GM12864 (cell line): Measurements from ENCODE around the gene SNRPF.
"Not testable (repeated sequence)": the region's sequence is repeated elsewhere in the genome, so short reads cannot be mapped to it uniquely, and the experiment has no call there.

Experiments
- DNase-seq: peaks from one replicate; pipeline ENCODE4 v3.0.0-alpha.2; 2011; ENCODE audit warnings: low read depth
- H3K4me3 ChIP-seq: 2 replicates; pipeline ENCODE4 v1.5.1; 2011; ENCODE audit warnings: mild to moderate bottlenecking, low read depth, low read length, control low read depth
- CTCF ChIP-seq: IDR thresholded peaks from 2 replicates; pipeline ENCODE4 v1.5.1; 2011; ENCODE audit warnings: low read depth, mild to moderate bottlenecking, moderate library complexity, low read length, control low read depth, inconsistent platforms; ENCODE audit errors: missing control alignments

Gene SNRPF

DNA sequence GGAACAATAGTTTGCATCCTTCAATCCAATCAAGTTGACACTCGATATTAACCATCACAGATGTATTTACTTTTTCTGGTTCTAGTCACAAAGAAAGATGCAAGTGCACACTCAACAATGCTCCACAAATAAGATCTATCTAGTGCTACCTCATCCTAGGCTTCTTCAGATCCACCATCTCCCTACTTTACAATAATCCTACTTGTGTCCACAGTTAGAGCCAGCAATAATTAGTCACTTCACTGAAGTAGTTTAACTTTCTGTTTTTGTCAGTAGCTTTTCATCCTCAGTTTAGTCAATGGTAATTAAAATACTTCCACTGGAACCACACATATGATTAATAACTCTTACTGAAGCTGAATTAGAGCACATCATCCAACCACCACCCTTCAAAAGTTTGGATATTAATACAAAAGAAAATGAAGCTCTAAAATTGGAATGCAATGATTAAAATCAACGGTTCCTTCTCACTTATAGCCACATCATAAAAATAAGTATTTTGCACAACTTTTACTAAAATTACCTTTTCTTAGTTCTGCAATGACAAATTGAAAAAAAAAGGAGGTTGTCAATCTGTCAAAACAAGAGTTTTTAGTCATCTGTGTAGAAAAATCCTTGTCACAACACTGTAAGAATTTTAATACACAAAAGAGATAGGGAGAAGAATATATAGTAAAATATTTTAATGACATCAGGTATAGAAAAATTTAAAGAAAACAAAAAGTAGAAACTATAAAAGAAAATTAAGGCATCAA is 28.2 kb upstream of the SNRPF start:
- no peak for TF ChIP-seq CTCF
- DNase-seq: no peak
- H3K4me3 ChIP-seq: no peak overlapping the region

DNA sequence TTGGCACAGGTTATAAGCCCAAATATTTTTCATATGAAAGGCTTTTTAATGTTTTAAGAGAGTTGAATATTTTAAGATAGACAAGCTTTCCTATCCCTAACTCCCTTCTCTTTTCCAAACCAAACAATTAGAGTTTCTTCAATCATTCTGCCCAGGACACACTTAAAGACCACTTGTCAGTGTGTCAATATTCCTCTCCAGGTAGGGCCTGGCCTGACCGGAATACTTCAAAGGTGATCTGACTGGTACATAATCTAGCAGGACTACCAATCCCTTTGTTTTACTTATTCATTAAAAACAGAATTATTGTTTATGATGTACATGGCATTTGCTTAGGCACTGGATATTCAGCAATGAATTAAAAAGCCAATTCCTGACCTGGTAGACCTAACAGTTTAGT is 24.2 kb upstream of the SNRPF start:
- DNase-seq: no peak
- H3K4me3 ChIP-seq: no peak overlapping the region
- TF ChIP-seq CTCF: no peak

DNA sequence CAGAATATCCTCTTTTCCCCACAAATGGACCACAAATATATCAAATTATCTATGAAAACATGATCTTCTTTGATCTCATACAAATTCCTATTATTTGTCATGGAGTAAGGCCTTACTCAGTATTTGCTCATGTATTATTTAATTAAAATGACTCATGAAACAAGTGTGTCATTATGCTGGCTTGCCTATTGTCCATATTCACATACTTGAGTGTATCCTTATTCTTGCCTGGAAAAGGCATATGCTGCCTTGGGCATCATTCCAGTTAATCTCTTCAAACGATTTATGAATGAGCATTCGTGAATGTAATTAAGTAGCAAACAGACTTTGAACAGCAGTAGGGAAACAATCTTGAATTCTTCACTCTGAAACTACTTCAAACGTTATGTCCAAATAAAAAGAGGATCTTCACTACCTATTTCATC is 22.6 kb upstream of the SNRPF start:
- no peak for TF ChIP-seq CTCF
- DNase-seq: no peak
- no peak overlapping the region for H3K4me3 ChIP-seq

GRCh38 chr12:95836630-95837239 is 22.0 kb upstream of the SNRPF start:
- DNase-seq: no peak
- no peak for TF ChIP-seq CTCF
- H3K4me3 ChIP-seq: no peak overlapping the region

DNA sequence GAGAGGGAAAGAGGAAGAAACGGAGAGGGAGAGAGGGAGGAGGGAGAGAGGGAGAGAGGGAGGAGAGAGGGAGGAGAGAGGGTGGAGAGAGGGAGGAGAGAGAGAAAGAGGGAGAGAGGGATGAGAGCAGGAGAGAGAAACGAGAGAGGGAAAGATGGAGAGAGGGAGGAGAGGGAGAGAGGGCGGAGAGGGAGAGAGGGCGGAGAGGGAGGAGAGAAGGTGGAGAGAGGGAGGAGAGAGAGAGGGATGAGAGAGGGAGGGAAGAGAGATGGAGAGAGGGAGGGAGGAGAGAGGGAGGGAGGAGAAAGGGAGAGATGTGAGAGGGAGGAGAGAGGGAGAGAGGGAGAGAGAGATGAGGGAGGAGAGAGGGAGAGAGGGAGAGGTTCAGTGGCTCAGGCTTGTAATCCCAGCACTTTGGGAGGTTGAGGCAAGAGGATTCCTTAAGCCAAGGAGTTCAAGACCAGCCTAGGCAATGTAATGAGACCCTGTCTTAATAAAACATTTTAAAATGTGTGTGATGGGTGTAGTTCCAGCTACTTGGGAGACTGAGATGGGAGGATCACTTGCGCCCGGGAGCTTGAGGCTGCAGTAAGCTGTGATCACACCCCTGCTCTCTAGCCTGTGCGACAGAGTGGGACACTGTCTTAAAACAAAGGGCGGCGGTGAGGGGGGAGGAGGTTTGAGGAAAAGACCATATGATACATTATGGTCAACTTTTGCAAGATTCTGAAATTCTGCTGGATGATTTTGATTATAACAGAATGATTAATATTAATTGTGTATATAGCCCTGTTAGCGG is 21.3 kb upstream of the SNRPF start:
- no peak for DNase-seq
- no peak overlapping the region for H3K4me3 ChIP-seq
- TF ChIP-seq CTCF: no peak

DNA sequence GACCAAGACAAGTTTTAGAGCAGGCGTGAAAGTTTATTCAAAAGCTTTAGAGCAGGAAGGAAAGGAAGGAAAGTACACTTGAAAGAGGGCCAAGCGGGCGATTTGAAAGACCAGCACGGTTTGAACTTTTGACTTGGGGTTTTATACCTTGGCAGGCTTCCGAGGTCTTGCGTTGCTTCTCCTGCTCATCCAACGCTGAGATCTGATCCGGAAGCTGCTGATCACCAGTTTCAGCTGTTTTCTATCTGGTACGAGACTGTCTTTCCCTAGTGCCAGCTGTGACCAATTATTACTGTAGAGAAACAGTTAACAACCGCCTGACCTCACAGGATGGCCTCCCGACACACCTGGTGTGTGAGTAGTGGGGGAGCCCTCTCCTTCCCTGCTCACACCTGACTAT is 20.6 kb upstream of the SNRPF start:
- no peak overlapping the region for H3K4me3 ChIP-seq
- no peak for DNase-seq
- TF ChIP-seq CTCF: no peak

GRCh38 chr12:95842426-95842825 is 16.3 kb upstream of the SNRPF start:
- DNase-seq, H3K4me3 ChIP-seq: not testable (repeated sequence)
